NK-92 (cell line): ENCODE data around the gene NFIC.

ENCODE experiments used
- DNase-seq: peaks from one replicate; lab custom pipeline; 2025; ENCODE audit not compliant: unreplicated experiment; lab: John Stamatoyannopoulos, UW

The NFIC gene

DNA sequence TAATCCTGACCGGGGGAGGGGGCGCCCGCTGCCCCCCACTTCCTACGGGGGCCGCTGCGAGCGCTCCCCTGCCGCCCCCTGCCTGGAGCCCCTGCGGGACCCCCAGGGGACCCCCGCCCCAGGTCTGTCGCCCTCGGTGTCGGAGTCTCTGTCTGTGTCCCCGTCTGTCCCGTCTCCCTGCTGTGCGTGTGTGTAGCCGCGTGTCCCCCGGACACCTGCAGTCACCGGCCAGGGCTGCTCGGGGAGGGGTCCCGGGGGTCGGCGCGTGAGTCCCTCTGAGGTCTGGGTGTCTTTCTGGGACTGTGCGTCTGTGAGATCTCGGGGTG lies 7.7 kb upstream of the NFIC start:
- DNase-seq, result no peak

DNA sequence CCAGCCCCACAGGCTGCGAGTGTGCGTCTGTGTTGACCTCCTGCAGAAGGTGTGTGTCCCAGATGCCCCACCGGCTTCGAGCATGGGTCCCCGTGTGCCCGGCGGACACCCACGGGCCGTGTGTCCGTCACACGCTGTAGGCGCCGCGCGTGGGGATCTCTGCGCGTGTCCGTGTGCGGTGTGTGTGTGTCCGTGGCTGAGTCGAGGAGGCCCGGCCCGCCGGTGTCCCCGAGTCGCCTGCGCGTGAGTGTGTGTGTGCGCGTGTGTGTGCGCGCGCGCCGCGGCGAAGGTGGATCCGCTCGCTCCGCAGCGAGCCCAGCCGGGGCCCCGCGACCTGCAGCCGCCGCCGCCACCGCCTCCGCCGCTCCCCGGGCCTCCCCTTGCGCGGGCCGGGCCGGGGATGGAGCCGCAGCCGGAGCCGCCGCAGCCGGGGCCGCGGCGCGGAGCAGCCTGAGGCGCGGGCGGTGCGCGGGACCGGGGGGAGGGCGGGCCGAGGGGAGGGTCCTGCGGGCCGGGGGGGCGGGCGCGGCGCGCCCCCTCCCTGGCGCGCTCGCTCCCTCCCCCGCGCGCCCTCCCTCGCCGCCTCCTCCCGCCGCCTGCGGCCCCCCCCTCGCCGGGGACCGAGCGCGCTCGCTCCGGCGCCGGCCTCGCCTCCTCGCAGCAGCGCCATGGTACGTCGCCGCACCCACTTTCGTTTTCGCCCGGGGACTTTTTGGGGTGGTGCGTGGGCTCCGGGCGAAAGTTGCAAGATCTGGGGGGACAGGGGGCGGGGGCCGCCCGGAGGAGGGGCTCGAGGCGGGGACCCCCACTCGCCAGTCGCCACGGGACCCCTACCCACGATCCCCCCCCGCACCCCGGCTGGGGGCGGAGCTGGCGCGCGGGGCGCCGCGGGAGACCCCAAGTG lies 7.1 kb upstream of the NFIC start:
- DNase-seq, result no peak

DNA sequence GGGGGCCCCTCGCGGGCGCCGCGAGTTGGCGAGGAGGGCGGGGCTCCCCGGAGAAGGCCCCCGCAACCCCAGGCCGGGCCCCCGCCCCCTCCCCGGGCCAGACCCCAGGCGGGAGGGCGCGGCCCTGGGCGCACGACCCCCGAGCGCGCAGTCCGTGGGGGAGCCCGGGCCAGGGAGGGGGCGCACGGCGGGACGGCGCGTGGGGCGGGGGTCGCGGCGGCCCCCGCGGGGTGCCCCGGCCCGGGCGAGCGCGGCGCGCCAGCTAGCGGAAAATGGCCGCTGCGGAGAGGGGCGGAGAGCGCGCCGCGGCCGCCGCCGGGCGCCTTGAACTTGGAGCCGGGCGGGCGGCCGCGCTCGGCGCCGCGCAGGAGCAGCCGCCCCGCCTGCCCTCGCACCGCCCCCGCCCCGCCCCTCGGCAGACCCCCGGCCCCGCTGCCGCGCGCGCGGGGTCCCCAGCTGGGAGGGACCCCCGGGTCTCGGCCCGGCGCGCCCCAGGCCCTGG lies 6.4 kb upstream of the NFIC start:
- DNase-seq, result no peak

DNA sequence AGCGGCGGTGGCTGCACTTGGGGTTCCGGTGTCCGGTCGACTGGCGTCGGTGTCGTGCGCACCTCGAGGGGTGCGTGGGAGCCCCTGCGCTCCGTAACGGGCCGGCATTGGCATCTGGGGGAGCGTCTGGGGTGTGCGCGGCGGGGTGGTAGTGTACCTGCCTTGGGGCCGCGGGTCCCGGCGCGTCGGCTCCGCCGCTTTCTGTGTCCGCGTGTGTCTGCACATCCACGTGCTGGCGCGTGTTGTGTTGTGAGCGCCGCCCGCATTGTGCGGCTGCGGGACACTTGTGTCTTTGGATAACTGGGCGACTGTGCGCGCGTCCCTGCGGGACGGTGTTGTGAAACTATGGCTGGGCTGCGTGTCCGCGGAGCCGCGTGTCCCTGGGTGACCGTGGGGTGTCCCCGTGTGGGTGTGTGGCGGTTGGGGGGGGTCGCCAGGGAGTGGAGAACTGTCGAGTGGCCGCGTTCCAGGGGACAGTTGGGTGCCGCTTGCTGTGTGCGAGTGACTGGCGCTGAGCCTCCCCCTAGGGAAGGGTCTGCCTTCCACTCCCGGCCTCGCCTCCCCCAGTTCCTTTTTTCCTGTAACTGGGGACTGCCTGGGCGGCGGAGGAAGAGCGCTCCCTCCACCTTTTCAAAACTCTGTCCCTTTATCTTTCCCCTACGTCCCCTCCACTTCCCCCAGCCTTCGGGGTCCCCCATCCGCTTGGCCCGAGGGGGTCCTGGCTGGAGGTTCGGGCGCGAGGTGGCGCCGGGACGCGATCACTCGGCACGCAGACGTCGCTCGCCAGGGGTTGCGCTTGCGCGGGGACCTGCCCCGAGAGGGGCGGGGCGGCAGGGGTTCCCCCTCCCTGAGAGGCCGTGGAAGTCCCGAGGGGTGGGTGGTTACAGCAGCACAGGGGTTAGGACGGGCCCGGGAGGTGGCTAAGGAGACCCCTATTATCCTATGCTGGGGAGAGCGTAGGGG lies 5.7 kb upstream of the NFIC start:
- no peak for DNase-seq

DNA sequence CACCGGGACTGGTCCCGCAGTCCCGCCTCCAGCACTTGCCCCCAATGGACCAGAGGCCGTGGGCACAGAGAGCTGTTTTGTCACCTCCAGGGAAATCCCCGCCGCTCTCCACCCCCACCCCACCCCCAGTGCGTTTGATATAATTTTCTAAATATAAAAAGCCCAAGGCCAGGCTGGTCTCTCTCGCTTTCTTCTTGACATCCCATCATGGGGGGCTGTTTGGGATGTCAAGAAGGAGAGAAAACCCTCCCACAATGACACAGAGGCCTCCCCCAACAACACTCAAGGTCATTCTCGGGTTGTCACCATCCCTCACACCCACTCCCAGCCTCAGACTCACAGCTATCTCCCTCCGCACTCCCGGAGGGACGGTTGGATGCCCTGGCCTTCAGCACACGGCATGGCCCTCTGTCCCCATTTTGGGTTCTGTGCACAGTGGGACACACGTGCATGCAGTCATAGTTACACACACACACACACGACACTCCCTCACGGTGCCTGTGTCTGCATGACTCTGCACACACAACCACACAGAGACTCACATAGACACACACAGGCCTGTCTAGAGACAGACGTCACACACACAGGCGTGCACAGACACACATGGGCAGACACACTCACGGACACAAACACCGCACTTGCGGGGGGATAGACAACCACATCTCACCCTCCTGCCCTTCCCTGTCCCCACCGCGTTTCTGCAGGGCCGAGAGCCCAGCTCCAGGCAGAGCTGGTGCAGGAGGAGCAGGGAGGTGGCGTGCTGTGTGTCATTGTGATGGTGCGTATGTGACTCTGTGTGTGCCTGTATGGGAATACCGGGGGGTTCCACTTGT lies 4.8 kb upstream of the NFIC start:
- no peak for DNase-seq

DNA sequence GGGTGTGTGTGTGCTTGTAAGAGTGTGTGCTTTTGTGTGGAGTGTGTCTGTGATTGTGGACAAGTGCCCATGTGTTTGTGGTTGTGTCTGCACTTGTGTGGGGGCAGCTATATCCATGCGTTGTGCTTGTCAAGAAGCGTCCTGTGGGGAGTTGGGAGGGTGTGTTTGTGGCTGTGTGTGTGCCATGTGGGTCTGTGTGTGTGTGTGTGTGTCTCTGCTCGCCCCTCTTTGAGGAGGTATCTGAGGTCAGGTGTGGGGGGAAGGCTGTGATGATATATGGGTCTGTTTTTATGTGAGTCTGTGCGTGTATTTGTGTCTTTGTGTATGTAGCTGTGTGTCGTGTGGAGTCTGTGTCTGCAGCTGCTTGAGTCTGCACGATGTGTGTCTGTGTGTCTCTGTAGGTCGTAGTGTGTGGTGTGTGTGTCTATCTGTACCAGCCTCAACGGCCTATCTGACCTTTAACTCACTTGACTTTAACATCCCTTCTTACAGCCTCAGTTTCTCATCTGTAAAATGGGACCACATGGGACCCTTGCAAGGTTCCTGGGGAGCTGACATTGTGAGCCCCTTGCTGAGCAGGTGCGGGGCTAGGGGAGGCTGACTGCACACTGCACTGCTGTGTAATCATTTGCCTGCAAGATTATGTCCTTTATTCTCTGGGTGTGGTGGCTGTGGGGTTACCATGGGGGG lies 4.0 kb upstream of the NFIC start:
- DNase-seq, result no peak

DNA sequence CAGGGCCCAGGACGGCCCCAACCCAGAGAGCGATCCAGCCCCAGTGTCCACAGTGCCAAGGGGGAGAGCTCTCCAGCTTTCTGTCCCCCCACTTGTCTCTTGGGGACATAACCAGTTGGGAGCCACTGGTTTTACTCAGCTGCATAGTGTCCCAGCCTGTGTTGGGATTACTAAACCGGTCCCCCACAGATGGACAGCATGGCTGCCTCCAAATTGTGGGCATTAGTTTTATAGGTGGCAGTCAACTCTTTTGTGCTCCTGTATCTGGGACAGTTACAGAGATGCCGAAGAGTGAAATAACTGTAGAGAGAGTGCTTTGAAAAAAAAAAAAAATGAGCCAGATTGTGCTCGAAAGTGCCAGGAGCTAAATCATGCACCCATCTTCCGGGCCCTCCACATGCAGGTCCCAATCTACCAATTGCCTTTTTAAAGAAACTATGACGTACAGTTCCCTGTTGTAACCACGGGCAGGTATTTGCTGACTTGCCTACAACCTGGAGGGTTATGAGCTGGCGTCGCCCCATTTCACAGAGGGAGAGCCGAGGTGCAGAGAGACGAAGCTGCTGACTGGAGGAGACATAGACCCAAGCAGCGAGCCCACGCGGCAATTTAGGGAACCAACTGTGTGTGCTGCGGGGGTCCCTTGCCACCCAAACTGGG lies 2.4 kb upstream of the NFIC start:
- DNase-seq, result no peak

DNA sequence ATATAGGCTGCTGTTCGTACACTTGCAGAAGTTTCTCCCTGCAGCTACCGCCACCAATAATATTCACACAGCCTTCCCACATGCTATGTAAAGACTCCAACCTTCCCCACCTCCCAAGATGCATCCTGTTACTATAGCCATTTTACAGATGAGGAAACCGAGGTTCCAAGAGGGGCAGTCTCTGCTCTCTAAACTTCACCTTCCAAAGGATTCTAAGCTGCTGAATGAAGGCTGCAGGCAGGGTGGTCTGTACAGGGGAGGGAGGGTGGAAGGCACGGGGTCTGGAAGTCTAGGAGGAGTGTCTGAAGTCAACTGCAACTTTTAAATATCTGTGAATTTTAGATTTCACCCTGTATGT lies 1.9 kb upstream of the NFIC start:
- DNase-seq, result no peak

DNA sequence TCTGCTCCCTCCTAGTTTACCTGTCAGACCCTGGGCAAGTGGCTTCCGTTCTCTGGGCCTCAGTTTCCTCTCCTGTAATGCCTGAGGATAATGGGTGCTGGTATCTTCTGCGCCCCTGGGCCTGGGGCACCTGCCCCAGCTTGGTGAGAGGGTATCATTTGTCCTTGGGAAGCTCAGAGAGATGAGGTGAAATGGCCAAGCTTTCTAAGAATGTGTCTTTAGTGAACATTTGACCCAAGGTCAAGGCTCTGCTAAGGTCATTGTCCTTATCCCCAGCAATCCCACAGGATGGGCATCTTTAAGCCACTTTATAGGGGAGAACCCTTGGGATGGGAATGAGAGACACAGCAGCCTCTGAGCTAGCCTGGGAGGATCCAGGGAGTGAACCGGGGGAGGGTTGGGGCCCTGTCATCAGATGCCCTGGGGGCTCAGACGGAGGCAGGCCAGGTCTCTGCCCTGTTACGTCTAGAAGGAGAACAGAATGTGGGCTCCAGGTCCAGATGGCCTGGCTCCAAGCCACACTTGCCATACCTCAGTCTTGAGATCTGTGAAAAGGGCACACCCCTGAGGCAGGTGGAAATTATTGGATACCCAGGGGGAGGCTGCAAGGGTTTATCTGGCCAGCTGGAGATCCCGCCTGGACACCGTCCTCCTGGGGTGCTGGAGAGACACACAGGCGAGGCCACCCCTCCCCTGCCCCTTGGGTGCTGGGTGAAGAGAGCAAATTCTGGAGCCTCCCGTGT lies 1.1 kb upstream of the NFIC start:
- no peak for DNase-seq

DNA sequence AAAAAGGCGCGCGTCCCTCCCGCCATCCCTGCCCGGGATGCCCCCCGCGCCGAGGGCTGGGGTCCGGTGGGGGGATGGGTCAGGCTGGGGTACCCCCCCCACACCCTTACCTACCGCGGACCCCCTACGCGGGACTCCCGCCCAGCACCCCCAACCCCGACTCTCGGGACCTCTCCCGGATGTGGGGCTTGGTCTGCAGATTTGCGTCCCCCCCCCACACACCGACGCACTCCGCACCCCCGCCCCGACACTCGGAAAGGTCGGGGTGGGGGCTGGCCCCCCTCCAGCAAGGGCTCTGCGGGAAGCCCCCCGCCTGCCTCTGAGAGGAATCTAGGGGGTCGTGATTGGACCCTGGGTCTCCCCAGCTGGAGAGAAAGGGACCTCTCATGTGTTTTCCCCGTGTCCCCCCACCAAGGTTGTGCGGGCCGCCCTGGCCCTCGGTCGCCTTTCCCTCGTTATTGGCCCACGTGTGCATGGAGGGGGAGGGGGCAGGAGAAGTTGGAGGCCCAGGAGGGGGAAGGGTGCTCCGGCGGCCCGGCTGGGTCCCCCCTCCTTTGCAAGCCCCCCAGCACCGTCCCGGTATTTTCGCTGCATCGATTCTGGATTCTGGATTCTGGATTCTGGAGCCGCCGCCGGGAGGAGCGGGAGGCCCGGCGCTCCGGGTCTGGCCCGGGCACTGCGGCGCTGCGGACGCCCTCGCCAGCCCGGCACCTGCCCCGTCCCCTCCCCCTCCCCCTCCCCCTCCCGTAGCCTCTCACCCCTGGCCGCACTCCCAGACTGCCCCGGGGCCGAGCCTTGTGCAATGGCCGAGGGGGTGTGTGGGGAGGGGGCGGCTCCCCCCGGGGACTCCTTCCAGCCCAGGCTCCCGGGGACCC lies 607 bp downstream of the NFIC start:
- no peak for DNase-seq

DNA sequence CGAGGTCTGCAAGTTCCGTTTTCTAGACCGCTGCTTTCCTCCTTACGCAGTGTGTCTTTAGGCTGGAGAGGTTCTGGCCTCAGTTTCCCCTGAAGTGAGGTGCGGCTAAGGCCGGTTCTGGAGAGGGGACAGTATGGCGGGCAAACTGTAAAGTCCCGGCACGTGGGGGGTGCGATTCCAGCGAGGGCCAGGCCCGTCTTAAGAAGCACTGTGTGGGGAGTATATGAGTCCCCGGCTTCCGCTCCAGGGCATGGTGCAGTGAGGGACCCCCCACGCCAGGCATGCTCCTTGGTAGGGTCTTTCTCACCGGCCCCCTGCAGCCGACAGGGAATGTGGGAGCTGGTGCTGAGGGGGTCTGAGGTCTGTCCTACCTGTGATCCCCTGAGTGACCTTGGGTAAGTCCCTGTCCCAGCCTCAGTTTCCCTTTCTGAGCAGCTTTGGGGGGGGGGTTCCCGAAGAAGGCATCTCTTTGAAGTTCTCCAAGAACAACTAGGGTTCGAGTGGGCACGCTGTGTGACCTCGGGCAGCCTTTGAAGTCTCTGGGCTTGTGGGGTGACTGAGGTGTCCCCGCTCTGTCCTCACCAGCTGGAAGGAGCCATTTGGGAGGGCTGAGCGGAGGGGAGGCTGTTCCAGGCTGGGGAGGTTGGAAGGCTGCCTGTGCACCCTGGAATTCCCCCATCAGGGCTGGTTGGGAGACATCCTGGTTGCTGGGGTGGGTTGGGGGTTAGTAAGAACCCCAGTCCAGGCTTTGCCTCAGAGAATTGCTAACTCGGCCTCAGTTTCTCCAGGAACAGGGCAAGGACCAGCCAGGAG lies 1.5 kb downstream of the NFIC start:
- DNase-seq, result no peak

DNA sequence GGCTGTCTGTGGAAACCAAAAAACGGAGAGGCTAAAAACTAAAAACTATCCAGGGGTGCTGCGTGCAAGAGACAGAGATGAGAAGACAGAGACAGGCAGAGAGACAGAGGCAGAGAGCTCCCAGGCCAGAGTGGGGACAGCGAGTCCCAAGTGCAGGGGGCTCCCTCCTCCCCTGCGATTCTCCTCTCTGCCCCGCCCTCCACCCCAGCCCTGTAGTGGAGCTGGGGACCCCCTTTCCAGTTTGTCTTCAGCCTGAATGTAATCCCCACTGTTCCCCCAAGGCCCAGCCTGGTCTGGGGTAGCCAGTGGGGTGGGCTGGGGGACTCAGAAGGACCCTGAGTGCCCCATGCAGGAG lies 2.0 kb downstream of the NFIC start:
- DNase-seq, result no peak

DNA sequence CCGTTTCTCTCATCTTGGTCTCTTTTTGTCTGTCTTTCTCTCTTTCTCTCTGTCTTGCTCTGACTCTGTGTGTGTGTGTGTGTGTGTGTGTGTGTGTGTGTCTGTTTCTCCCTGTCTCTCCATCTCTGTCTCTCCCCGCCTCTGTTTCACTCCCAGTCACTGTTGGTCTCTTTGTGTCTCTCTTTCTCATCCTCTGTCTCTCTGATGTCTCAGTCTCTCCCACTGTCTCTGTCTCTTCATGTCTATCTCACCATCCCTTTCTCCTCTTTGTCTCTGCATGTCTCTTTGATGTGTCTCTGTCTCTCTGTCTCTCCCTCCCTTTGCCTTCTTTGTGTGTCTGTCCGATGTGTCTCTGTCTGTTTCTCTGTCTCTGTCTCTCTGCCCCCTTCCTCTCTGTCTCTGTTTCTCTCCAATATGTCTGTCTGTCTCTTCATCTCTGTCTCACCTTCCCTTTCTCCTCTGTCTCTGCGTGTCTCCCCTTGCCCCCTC lies 2.5 kb downstream of the NFIC start:
- DNase-seq, result no peak

DNA sequence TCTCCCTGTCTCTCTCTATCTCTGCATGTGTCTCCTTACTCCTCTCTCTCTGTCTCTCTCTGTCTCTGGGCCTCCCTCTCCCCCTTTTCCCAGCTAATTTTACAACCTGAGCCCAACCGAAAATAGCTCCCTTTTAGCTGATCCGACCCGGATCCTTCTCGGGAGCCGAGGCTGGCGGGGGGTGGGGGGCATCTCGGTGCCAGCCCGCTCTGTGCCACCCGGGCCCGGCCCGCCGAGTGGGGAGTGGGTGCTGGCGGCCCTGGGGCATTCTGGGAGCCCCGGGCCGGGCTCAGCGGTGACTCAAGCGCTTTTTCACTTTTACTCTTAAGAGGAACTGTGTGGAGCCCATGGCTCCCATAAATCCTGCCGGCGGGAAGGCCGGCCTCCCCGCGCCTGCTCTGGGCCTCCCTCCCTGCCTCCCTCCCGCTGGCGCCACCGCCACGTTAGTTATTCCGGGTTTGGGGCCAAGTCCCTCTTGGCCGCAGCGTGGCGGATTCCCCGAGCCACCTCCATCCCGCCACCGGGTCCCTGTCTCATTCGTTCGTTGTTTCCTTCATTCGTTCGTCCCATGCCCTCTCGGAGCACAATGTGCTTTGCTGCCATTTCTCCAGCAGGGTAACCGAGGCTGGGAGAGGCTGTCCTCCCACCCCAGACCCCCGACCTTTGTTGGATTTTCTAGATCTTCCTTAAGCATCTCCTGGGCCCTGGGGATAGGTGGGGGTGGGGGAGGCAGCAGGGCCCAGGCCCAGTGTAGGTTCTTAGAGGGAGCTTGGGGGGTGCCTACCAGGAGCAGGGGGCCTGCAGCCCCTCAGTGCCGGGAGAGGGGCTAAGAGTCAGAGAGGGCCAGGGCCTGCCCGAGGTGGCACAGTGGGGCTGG lies 3.2 kb downstream of the NFIC start:
- no peak for DNase-seq

DNA sequence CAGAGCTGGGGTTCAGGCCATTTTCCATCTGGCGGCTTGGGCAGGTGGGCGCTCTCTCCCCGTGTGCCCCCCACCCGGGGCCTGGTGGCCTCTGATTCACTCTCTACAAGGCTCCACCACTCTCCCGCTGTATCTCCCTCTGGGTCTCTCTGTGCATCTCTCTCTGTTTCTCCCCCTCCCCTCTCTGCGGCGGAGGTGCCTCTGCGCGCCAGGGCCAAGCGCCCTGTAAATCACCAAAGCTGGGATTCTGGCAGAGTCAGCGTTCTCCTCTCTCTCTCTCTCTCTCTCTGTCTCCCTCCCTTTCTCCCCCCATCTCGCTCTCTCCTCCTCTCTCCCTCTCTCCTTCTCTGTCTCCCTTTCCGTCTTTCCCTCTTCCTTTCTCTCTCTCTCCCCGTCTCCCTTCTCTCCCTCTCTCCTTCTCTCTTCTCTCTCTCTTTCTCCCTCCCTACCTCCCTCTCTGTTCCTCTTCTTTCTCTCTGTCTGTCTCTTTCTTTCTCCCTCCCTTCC lies 3.9 kb downstream of the NFIC start:
- DNase-seq, result no peak
